Measurements from ENCODE around the gene ATG16L2. TPM values are rescaled to one million over a fixed set of nuclear protein-coding genes. Genes with fewer than 3 reads are reported as not detected.
A peak's percentile ranks its signal among the peaks of the same experiment; 100 is the strongest.

ATG16L2 gene
- total RNA-seq, 1 donor from 2014 or later, result 24.5 TPM

DNA sequence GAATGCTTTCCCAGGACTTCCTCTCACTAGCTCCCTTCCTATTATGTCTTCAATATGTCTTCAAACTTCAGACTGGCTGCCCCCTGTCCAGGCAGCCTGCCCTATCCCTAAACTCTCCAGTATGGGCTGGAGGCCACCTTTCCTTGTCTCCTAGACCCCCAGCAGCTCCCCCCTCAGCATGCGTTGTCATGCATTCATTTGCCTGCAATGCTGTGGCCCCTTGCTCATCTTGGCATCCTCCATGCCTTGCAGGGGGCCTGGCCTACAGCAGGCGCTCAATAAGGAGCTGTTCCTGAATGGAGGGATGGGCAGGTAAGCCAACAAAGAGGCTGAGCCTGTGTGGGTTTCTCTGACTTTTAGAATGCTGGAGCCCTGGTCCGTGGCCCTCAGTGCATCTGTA lies 45.6 kb upstream of the ATG16L2 start:
- peaks cover 15% of the 10 kb centered on the region for H3K4me1 Mint-ChIP-seq
- no peak overlapping the region for H3K27ac Mint-ChIP-seq (ENCODE audit: unreplicated experiment)
- H3K27me3 Mint-ChIP-seq (ENCODE audit: low read depth), result no peaks in the 10 kb centered on the region
- no peak overlapping the region for H3K4me3 Mint-ChIP-seq
- TF ChIP-seq, protein P1, sequence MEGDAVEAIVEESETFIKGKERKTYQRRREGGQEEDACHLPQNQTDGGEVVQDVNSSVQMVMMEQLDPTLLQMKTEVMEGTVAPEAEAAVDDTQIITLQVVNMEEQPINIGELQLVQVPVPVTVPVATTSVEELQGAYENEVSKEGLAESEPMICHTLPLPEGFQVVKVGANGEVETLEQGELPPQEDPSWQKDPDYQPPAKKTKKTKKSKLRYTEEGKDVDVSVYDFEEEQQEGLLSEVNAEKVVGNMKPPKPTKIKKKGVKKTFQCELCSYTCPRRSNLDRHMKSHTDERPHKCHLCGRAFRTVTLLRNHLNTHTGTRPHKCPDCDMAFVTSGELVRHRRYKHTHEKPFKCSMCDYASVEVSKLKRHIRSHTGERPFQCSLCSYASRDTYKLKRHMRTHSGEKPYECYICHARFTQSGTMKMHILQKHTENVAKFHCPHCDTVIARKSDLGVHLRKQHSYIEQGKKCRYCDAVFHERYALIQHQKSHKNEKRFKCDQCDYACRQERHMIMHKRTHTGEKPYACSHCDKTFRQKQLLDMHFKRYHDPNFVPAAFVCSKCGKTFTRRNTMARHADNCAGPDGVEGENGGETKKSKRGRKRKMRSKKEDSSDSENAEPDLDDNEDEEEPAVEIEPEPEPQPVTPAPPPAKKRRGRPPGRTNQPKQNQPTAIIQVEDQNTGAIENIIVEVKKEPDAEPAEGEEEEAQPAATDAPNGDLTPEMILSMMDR (conservative IDR thresholded peaks at IDR 0.05), result no peak
- DNase-seq (ENCODE audit: low read depth, low spot score), result no peak
- H3K9me3 Mint-ChIP-seq, result no peaks in the 10 kb centered on the region
- H3K36me3 Mint-ChIP-seq (ENCODE audit: low read depth), result no peaks in the 10 kb centered on the region

DNA sequence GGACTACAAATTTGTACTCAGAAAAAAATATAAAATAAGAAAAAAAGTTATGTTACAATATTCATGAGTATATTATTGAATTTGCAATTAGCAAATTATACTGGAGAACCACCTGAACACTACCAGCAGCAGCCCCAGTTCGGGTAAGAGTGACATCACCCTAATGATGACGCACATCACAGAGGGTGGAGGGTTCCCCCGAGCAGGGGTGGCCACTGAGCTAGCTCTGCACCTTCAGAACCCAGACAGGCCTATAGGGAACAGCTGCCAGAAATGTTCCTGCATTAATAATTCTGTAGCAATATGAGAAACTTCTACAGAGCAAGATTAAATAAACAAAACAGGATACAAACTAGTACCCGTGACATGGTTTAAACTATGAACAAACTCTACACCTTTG lies 44.5 kb upstream of the ATG16L2 start:
- Mint-ChIP-seq H3K9me3 (no peaks in the 10 kb centered on the region), H3K4me3 (no peak overlapping the region), H3K4me1 (peaks cover 17% of the 10 kb centered on the region), H3K27ac (ENCODE audit: unreplicated experiment) (no peak overlapping the region), H3K27me3 (ENCODE audit: low read depth) (no peaks in the 10 kb centered on the region), H3K36me3 (ENCODE audit: low read depth) (no peaks in the 10 kb centered on the region)
- TF ChIP-seq, protein P1 (conservative IDR thresholded peaks at IDR 0.05), result no peak
- DNase-seq (ENCODE audit: low read depth, low spot score), result no peak

DNA sequence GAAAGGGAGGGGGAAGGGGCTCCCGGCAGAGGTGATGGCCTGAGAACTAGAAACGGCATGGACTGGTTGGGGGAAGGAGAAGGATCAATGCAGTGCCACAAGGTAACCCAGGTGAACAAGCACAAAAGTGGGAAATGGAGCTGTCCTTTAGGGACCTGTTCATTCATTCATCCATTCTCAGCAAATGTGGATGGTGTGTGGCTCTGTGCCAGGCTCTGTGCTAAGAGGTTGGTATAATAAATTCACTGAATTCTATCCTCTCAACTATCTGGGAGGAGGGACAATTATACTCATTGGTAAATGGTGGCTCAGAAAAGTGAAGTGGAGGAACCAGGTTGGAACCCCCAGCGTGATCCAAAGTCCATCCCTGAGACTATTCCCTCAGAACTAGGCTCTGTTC lies 43.4 kb upstream of the ATG16L2 start:
- H3K27me3 Mint-ChIP-seq (ENCODE audit: low read depth), result no peaks in the 10 kb centered on the region
- peaks cover 17% of the 10 kb centered on the region for H3K4me1 Mint-ChIP-seq
- no peaks in the 10 kb centered on the region for H3K36me3 Mint-ChIP-seq (ENCODE audit: low read depth)
- peak overlapping the region; percentile 27 for H3K27ac Mint-ChIP-seq (ENCODE audit: unreplicated experiment)
- no peak overlapping the region for H3K4me3 Mint-ChIP-seq
- no peaks in the 10 kb centered on the region for H3K9me3 Mint-ChIP-seq
- TF ChIP-seq, protein P1 (conservative IDR thresholded peaks at IDR 0.05), result no peak
- DNase-seq (ENCODE audit: low read depth, low spot score), result no peak

DNA sequence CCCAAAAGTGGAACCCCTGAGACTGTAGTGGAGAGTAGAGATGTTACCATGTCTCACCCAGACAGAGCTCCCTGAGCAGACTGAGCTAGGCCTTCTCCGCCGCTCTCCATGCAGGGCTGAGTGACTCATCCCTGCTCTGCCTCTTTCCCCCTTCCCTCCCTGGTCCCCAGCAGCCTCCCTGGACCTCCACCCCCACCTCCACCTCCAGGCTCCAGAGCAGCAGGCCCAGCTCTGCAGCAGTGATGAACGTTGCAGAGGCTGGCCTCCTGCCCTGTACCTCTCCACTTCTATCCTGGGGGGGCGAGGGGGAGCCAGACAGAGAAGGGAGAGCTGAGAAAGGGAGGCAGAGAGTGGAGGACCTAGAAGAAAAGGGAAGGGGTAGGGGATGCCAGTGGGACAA lies 42.7 kb upstream of the ATG16L2 start:
- peaks cover 17% of the 10 kb centered on the region for H3K4me1 Mint-ChIP-seq
- no peak for DNase-seq (ENCODE audit: low read depth, low spot score)
- TF ChIP-seq, protein P1 (conservative IDR thresholded peaks at IDR 0.05), result no peak
- H3K27ac Mint-ChIP-seq (ENCODE audit: unreplicated experiment), result peak overlapping the region; percentile 43
- no peak overlapping the region for H3K4me3 Mint-ChIP-seq
- H3K27me3 Mint-ChIP-seq (ENCODE audit: low read depth), result no peaks in the 10 kb centered on the region
- H3K9me3 Mint-ChIP-seq, result no peaks in the 10 kb centered on the region
- H3K36me3 Mint-ChIP-seq (ENCODE audit: low read depth), result no peaks in the 10 kb centered on the region

DNA sequence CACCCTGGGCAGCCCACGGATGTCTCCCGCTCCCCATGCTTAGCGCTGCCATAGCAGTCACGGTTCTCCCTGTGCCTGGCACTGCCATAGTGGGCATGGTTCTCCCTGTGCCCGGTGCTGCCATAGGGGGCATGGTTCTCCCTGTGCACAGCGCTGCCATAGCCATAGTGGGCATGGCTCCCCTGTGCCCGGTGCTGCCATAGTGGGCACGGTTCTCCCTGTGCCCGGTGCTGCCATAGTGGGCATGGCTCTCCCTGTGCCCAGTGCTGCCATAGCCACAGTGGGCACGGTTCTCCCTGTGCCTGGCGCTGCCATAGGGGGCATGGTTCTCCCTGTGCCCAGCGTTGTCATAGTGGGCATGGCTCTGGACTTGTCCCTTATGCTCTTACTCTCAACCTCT lies 42.2 kb upstream of the ATG16L2 start:
- H3K27ac Mint-ChIP-seq (ENCODE audit: unreplicated experiment), result peak overlapping the region; percentile 83
- no peaks in the 10 kb centered on the region for H3K9me3 Mint-ChIP-seq
- TF ChIP-seq, protein P1 (conservative IDR thresholded peaks at IDR 0.05), result no peak
- no peaks in the 10 kb centered on the region for H3K27me3 Mint-ChIP-seq (ENCODE audit: low read depth)
- peaks cover 17% of the 10 kb centered on the region for H3K4me1 Mint-ChIP-seq
- H3K36me3 Mint-ChIP-seq (ENCODE audit: low read depth), result no peaks in the 10 kb centered on the region
- no peak overlapping the region for H3K4me3 Mint-ChIP-seq
- DNase-seq (ENCODE audit: low read depth, low spot score), result no peak

DNA sequence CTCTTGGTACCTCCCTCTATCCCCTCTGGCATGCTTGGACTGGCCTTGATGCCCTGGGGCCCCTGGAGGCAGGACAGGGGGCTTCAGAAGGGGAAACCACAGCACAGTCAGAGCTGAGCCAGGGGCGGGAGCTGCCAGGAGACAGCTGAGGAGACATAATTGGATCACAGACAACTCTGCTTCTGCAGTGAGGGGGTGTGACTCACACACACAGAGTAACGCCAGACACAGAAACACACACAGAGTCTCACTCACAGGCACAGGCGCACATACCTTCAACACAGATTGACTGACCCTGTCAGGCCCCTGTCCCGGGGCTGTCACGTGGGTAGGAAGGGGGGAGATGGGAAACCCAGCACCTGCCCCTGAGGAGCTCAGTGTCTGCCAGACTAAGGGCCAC lies 40.9 kb upstream of the ATG16L2 start:
- no peak overlapping the region for H3K27ac Mint-ChIP-seq (ENCODE audit: unreplicated experiment)
- H3K4me1 Mint-ChIP-seq, result peaks cover 20% of the 10 kb centered on the region
- TF ChIP-seq, protein P1 (conservative IDR thresholded peaks at IDR 0.05), result no peak
- no peaks in the 10 kb centered on the region for H3K27me3 Mint-ChIP-seq (ENCODE audit: low read depth)
- H3K36me3 Mint-ChIP-seq (ENCODE audit: low read depth), result no peaks in the 10 kb centered on the region
- H3K9me3 Mint-ChIP-seq, result no peaks in the 10 kb centered on the region
- no peak for DNase-seq (ENCODE audit: low read depth, low spot score)
- H3K4me3 Mint-ChIP-seq, result no peak overlapping the region

Measured in neural crest cell (in vitro differentiated cells).